Psoas muscle (tissue), 8 donors: ENCODE data around the gene NR5A1. TPM values are rescaled to one million over a fixed set of nuclear protein-coding genes. Genes with fewer than 3 reads are reported as not detected.
A peak's percentile ranks its signal among the peaks of the same experiment; 100 is the strongest.

ENCODE experiments used
- ATAC-seq, 4 donors: fragments of 200-7000 bp; cut with Tn5 transposase; one replicate each; pipeline ENCODE4 v1.9.1; 2020; ENCODE audit warnings: moderate library complexity in 3 of 4, mild to moderate bottlenecking in 2 of 4
- DNase-seq, 2 donors: peaks; one replicate each; pipeline ENCODE4 v3.0.0-alpha.2; 2020
- H3K27ac ChIP-seq: fragments of 200-600 bp; one replicate; pipeline ENCODE4 v1.8.0; 2022
- H3K27me3 ChIP-seq, 3 donors: fragments of 200-600 bp in 1 of 3; one replicate each; pipeline versions ENCODE4 v1.6.1 to v1.8.0; 2013 to 2022; ENCODE audit warnings: low read length in 2 of 3, mild to moderate bottlenecking in 2 of 3, moderate library complexity in 1 of 3; ENCODE audit not compliant: insufficient read depth in 3 of 3
- H3K36me3 ChIP-seq, 2 donors: fragments of 200-600 bp in 1 of 2; one replicate each; pipeline versions ENCODE4 v1.6.1 to v1.8.0; 2013 to 2022; ENCODE audit warnings: low read depth in 1 of 2, mild to moderate bottlenecking in 1 of 2, moderate library complexity in 1 of 2; ENCODE audit not compliant: insufficient read depth in 1 of 2
- H3K4me1 ChIP-seq: fragments of 200-600 bp; one replicate; pipeline ENCODE4 v1.8.0; 2022
- H3K4me3 ChIP-seq: fragments of 200-600 bp; one replicate; pipeline ENCODE4 v1.8.0; 2022; ENCODE audit warnings: mild to moderate bottlenecking
- H3K9me3 ChIP-seq: fragments of 200-600 bp; one replicate; pipeline ENCODE4 v1.8.0; 2022
- CTCF ChIP-seq: fragments of 200-600 bp; IDR thresholded peaks from one replicate; pipeline ENCODE4 v1.8.0; 2022; ENCODE audit warnings: antibody characterized with exemption
- WGBS, 3 donors: extraction: QIAGEN DNeasy Blood & Tissue Kit; methylation state at CpG; one replicate each; pipeline versions ENCODE4 v1.1.6 to v1.1.7; 2013; 5-methylcytosine and 5-hydroxymethylcytosine counted together
- intact Hi-C, 2 donors: fragments of 100-400 bp; cut with DNase I; formaldehyde crosslinking; loops; one replicate each; pipeline versions ENCODE4 v1.11.0 to v1.14.2; 2022
- polyA plus RNA-seq, 3 donors: library from polyadenylated mRNA; stranded (reverse); fragments of 200-250 nt; gene quantifications; one replicate each; pipeline ENCODE4 v1.2.3, GENCODE V29; 2013
- total RNA-seq, 4 donors: library from RNA; stranded (reverse); fragmentation: NEBNext Ultra II Directional in 2 of 4; extraction: Animal tissue kit (Norgen Biotek cat#: 25700) in 2 of 4; gene quantifications; one replicate each; pipeline versions ENCODE4 v1.2.1 to v1.2.4, GENCODE V29; 2021 to 2023
- donor health status: healthy with polysubstance abuse.
- donor health status: DM: no; HTN: no; CAD: no; lungs with moderate emphysema.
- donor health status: Bipolar disorder and iron deficiency.
- donor health status: healthy.
- donor health status: DM: yes; HTN: yes; CAD: no.
- donor health status: DM: no; HTN: no; CAD: no.
- donor health status: DM: no; HTN: no; CAD: no.
- donor health status: DM: yes; HTN: yes; CAD: no.

NR5A1 gene
- total and polyA plus RNA-seq, 7 donors = 0.01 to 0.75 (median 0.35) TPM; not detected in 3

DNA sequence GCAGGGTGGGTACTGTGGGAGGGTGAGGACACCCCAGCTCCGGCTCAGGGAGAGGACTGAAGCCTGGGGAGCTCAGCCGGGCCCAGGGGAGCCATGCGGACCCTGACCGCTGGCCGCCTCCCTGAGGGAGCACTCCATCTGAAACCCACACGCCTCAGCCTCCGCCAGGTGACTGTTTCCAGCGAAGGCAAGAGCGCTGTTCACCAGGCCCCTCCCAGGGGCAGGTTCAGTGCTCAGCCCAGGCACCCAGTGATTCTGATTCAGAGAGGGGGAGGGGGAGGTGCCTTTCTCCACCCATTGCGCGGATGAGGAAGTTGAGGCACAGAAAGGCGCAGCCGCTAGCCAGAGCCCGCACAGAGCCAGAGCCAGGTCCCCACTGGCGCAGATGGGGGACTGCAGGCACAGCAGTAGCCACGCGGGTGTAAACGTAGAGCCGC is 30.0 kb downstream of the NR5A1 start:
- no peak for ATAC-seq
- WGBS, 3 donors = 29 to 35% (median 30%) methylated on average over 15 to 19 of the region's 19 CpGs
- H3K4me3 ChIP-seq = peak overlapping the region; percentile 32

GRCh38 chr9:124475868-124476690 is 31.1 kb downstream of the NR5A1 start:
- no peak for TF ChIP-seq CTCF
- DNase-seq (peak in 1 of 2 donors; percentile 28), ATAC-seq (no peak)
- Histone ChIP-seq H3K9me3 (no peaks in the 10 kb centered on the region), H3K36me3 (no peaks in the 10 kb centered on the region), H3K4me1 (no peaks in the 10 kb centered on the region), H3K4me3 (no peak overlapping the region), H3K27me3 (peaks cover 0 to 63% (median 26%) of the 10 kb centered on the region in 3 donors), H3K27ac (no peak overlapping the region)
- intact Hi-C loops = no loop called here
- WGBS, 3 donors = 70 to 82% (median 70%) methylated on average over 12 to 14 of the region's 14 CpGs

More for the DNA sequence above, 30.0 kb downstream of the NR5A1 start:
- no peak for TF ChIP-seq CTCF
- Histone ChIP-seq H3K27ac (no peak overlapping the region), H3K36me3 (no peaks in the 10 kb centered on the region), H3K9me3 (no peaks in the 10 kb centered on the region), H3K4me1 (no peaks in the 10 kb centered on the region), H3K27me3 (peaks cover 0 to 70% (median 25%) of the 10 kb centered on the region in 3 donors)
- intact Hi-C loops = no loop called here
- DNase-seq = peak in 1 of 2 donors; percentile 39

DNA sequence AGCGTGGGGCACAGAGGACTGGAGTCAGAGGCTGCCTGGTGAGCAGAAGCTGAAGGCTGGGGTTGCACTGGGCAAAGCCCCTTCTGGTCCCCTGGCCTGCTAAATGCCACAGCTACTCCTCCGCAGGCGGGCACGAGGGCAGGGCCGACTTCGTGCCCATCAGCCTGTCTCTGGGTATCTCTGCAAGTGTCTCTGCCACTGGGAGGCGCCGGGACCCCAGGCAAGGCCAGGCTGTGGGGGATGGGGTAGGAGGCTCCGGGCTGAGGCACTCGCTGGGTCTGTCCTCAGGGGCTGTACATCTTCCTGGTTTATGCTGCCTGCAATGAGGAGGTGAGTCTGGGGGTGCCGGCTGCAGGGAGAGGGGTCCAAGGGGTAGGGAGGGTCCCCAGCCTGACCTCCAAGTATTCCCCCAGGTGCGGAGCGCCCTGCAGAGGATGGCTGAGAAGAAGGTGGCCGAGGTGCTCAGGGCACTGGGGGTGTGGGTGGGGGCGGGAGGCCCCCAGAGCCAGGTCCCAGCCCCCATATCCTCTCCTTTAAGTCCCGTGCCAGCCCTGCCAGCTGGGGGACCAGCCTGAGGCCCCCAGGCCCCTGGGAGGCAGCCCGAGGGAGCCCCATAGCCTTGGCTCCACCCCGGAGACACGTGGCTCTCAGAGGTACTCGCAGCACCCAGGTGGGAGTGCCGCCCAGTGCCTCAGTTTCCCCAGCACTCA is 31.9 kb downstream of the NR5A1 start:
- TF ChIP-seq CTCF = no peak
- Histone ChIP-seq H3K9me3 (no peaks in the 10 kb centered on the region), H3K4me3 (no peak overlapping the region), H3K27ac (no peak overlapping the region), H3K36me3 (no peaks in the 10 kb centered on the region), H3K4me1 (no peaks in the 10 kb centered on the region), H3K27me3 (peaks cover 0 to 56% (median 24%) of the 10 kb centered on the region in 3 donors)
- DNase-seq (peak in 1 of 2 donors; percentile 34), ATAC-seq (no peak)
- 71 to 76% (median 72%) methylated on average over 16 to 21 of the region's 21 CpGs for WGBS, 3 donors
- intact Hi-C loops = no loop called here

- Histone ChIP-seq H3K27ac (no peak overlapping the region), H3K9me3 (no peaks in the 10 kb centered on the region), H3K4me1 (no peaks in the 10 kb centered on the region), H3K36me3 (no peaks in the 10 kb centered on the region), H3K4me3 (no peak overlapping the region), H3K27me3 (peaks cover 0 to 44% (median 20%) of the 10 kb centered on the region in 3 donors)
- TF ChIP-seq CTCF = no peak
- DNase-seq (no peak), ATAC-seq (no peak)
- WGBS, 3 donors = 78 to 96% (median 94%) methylated on average over 4 of the region's 4 CpGs
- intact Hi-C loops = no loop called here
These were observed 33.0 kb downstream of the NR5A1 start for GRCh38 chr9:124474151-124474550.
